Naive thymus-derived CD4-positive, alpha-beta T cell (primary cell): ENCODE results near the gene CACNA2D4. TPM values are rescaled to one million over a fixed set of nuclear protein-coding genes. Genes with fewer than 3 reads are reported as not detected.

Experiments used
- ATAC-seq: fragments of 150-1000 bp; cut with Tn5 transposase; 2 replicates; pipeline ENCODE4 v1.10.0; 2021; ENCODE audit warnings: mild to moderate bottlenecking, moderate library complexity
- CTCF ChIA-PET: fragments of 350-600 bp; sonication (Branson Sonifier 250); formaldehyde crosslinking; loops from one replicate; lab custom pipeline; 2021; ENCODE audit warnings: antibody characterized with exemption; lab: Charles Lee
- POLR2A ChIA-PET: fragments of 350-600 bp; sonication (Branson Sonifier 250); formaldehyde crosslinking; loops from one replicate; lab custom pipeline; 2021; ENCODE audit warnings: antibody characterized with exemption, inconsistent platforms; lab: Charles Lee
- DNase-seq, 9 donors: peaks; one replicate each; pipeline versions ENCODE4 v3.0.0 to v3.0.0-alpha.2; 2020 to 2022; ENCODE audit warnings: mixed read lengths in 1 of 9
- H3K27ac ChIP-seq: one replicate; pipeline ENCODE4 v1.7.0; 2013; ENCODE audit warnings: mild to moderate bottlenecking, low read depth, low read length, moderate library complexity
- H3K27me3 ChIP-seq, 2 donors: one replicate each; pipeline ENCODE4 v1.7.0; 2013; ENCODE audit warnings: low read length in 2 of 2, mild to moderate bottlenecking in 2 of 2, moderate library complexity in 2 of 2; ENCODE audit not compliant: control insufficient read depth in 2 of 2, insufficient read depth in 2 of 2
- H3K36me3 ChIP-seq, 3 experiments: 1 replicate in 2 of 3; 2 replicates in 1 of 3; pipeline ENCODE4 v1.7.0; 2013; ENCODE audit warnings: low read length in 3 of 3, mild to moderate bottlenecking in 3 of 3, moderate library complexity in 1 of 3; ENCODE audit not compliant: insufficient read depth in 3 of 3, control insufficient read depth in 2 of 3
- H3K4me1 ChIP-seq, 2 donors: one replicate each; pipeline ENCODE4 v1.7.0; 2013; ENCODE audit warnings: low read length in 2 of 2, mild to moderate bottlenecking in 2 of 2, moderate library complexity in 1 of 2; ENCODE audit not compliant: control insufficient read depth in 2 of 2, insufficient read depth in 2 of 2
- H3K4me3 ChIP-seq: 2 replicates; pipeline ENCODE4 v1.7.0; 2013; ENCODE audit warnings: mild to moderate bottlenecking, low read length
- H3K9me3 ChIP-seq, 3 experiments: 1 replicate in 2 of 3; 2 replicates in 1 of 3; pipeline ENCODE4 v1.7.0; 2013; ENCODE audit warnings: low read length in 3 of 3; ENCODE audit not compliant: control insufficient read depth in 2 of 3
- H3K27ac Mint-ChIP-seq, 9 donors: one replicate each; pipeline ENCODE4 v1.8.0; 2020 to 2022; ENCODE audit warnings: mixed read lengths in 9 of 9, mild to moderate bottlenecking in 8 of 9, moderate library complexity in 5 of 9, inconsistent platforms in 2 of 9
- H3K27me3 Mint-ChIP-seq, 5 donors: one replicate each; pipeline ENCODE4 v1.8.0; 2021 to 2022; ENCODE audit warnings: mixed read lengths in 5 of 5, mild to moderate bottlenecking in 1 of 5
- H3K36me3 Mint-ChIP-seq, 5 donors: one replicate each; pipeline ENCODE4 v1.8.0; 2020 to 2022; ENCODE audit warnings: mixed read lengths in 5 of 5, mild to moderate bottlenecking in 3 of 5, inconsistent platforms in 1 of 5
- H3K4me1 Mint-ChIP-seq, 7 donors: one replicate each; pipeline ENCODE4 v1.8.0; 2020 to 2022; ENCODE audit warnings: mixed read lengths in 7 of 7, mild to moderate bottlenecking in 3 of 7, inconsistent platforms in 1 of 7
- H3K4me3 Mint-ChIP-seq, 10 donors: one replicate each; pipeline ENCODE4 v1.8.0; 2020 to 2022; ENCODE audit warnings: mild to moderate bottlenecking in 10 of 10, mixed read lengths in 10 of 10, moderate library complexity in 6 of 10, inconsistent platforms in 2 of 10
- H3K9me3 Mint-ChIP-seq, 11 donors: one replicate each; pipeline ENCODE4 v1.8.0; 2020 to 2022; ENCODE audit warnings: mixed read lengths in 11 of 11, mild to moderate bottlenecking in 4 of 11, inconsistent platforms in 1 of 11, moderate library complexity in 1 of 11
- intact Hi-C, 2 donors: fragments of 100-400 bp; cut with micrococcal nuclease; formaldehyde crosslinking; loops; one replicate each; pipeline ENCODE4 v1.15.1; 2023
- polyA plus RNA-seq, 2 donors: library from polyadenylated mRNA; unstranded; fragments of 300-500 nt; fragmentation: Illumina TruSeq; gene quantifications; one replicate each; pipeline ENCODE4 v1.2.3, GENCODE V29; 2021
- total RNA-seq, 6 experiments: library from RNA in 5 of 6; stranded (reverse) in 5 of 6; gene quantifications; 1 replicate in 5 of 6; 2 replicates in 1 of 6; pipeline ENCODE4 v1.2.3 and lab custom pipeline; 2021 to 2026

Gene CACNA2D4
- total and polyA plus RNA-seq, 7 experiments from 2014 or later = 4.9 to 23.4 (median 9.5) TPM

- Histone ChIP-seq H3K27me3 (no peaks in the 10 kb centered on the region), H3K4me3 (no peak overlapping the region), H3K36me3 (peaks cover 0 to 39% (median 5%) of the 10 kb centered on the region in 3 experiments), H3K27ac (no peak overlapping the region), H3K9me3 (no peaks in the 10 kb centered on the region), H3K4me1 (no peaks in the 10 kb centered on the region)
- Mint-ChIP-seq H3K9me3 (no peaks in the 10 kb centered on the region), H3K27me3 (no peaks in the 10 kb centered on the region), H3K4me1 (peaks cover 2 to 22% (median 20%) of the 10 kb centered on the region in 7 donors), H3K27ac (peak overlapping the region in 3 of 9 donors; percentile 13 to 46 (median 43)), H3K36me3 (peaks cover 4 to 44% (median 13%) of the 10 kb centered on the region in 5 donors), H3K4me3 (no peak overlapping the region)
- POLR2A ChIA-PET = no interaction called here
- no peak for DNase-seq
- CTCF ChIA-PET = interaction anchor here (1.0 to 1.2 kb wide), 2 partner anchors 15 to 123 kb away, joined by 3 to 6 read pairs; no protein-coding TSS in a partner anchor
- intact Hi-C loops = loop anchor here in 1 of 2 donors (5.0 kb wide), 1 partner anchor 74 kb away; no protein-coding TSS in a partner anchor
- no peak for ATAC-seq
These were observed 142.1 kb downstream of the CACNA2D4 start for GRCh38 chr12:1776170-1776921.

- no peaks in the 10 kb centered on the region for H3K9me3 Mint-ChIP-seq
- no peaks in the 10 kb centered on the region for H3K27me3 Mint-ChIP-seq
- H3K27ac Mint-ChIP-seq = peak overlapping the region in 2 of 9 donors; percentile 17 to 74
- ChIA-PET CTCF (interaction anchor here (0.6 kb wide), 1 partner anchor 1319 kb away, joined by 3 read pairs; no protein-coding TSS in a partner anchor), POLR2A (no interaction called here)
- Histone ChIP-seq H3K36me3 (peaks cover 0 to 30% (median 5%) of the 10 kb centered on the region in 3 experiments), H3K9me3 (no peaks in the 10 kb centered on the region), H3K27me3 (no peaks in the 10 kb centered on the region), H3K27ac (no peak overlapping the region), H3K4me1 (no peaks in the 10 kb centered on the region), H3K4me3 (no peak overlapping the region)
- intact Hi-C loops = no loop called here
- DNase-seq (no peak), ATAC-seq (no peak)
- peaks cover 2 to 25% (median 20%) of the 10 kb centered on the region in 7 donors for H3K4me1 Mint-ChIP-seq
- no peak overlapping the region for H3K4me3 Mint-ChIP-seq
- peaks cover 4 to 37% (median 12%) of the 10 kb centered on the region in 5 donors for H3K36me3 Mint-ChIP-seq
These were observed 144.4 kb downstream of the CACNA2D4 start for GRCh38 chr12:1773937-1774655.

- no peaks in the 10 kb centered on the region for H3K9me3 ChIP-seq
- H3K36me3 Mint-ChIP-seq = peaks cover 0 to 25% (median 6%) of the 10 kb centered on the region in 5 donors
- no peak overlapping the region for H3K27ac ChIP-seq
- intact Hi-C loops = no loop called here
- no peak for ATAC-seq
- peak overlapping the region in 1 of 9 donors; percentile 41 for H3K27ac Mint-ChIP-seq
- no peaks in the 10 kb centered on the region for H3K4me1 ChIP-seq
- peaks cover 3 to 35% (median 26%) of the 10 kb centered on the region in 7 donors for H3K4me1 Mint-ChIP-seq
- H3K9me3 Mint-ChIP-seq = no peaks in the 10 kb centered on the region
- POLR2A ChIA-PET = interaction anchor here (0.6 kb wide), 1 partner anchor 24 kb away, joined by 3 read pairs; no protein-coding TSS in a partner anchor
- no peak overlapping the region for H3K4me3 Mint-ChIP-seq
- H3K27me3 Mint-ChIP-seq = no peaks in the 10 kb centered on the region
- peaks cover 0 to 22% (median 5%) of the 10 kb centered on the region in 3 experiments for H3K36me3 ChIP-seq
- no peak overlapping the region for H3K4me3 ChIP-seq
- CTCF ChIA-PET = no interaction called here
- no peaks in the 10 kb centered on the region for H3K27me3 ChIP-seq
- no peak for DNase-seq
These were observed 148.5 kb downstream of the CACNA2D4 start for GRCh38 chr12:1769809-1770494.

GRCh38 chr12:1768615-1769014 is 149.8 kb downstream of the CACNA2D4 start:
- Histone ChIP-seq H3K27me3 (no peaks in the 10 kb centered on the region), H3K4me1 (no peaks in the 10 kb centered on the region), H3K27ac (no peak overlapping the region), H3K9me3 (no peaks in the 10 kb centered on the region), H3K4me3 (no peak overlapping the region), H3K36me3 (peaks cover 0 to 17% (median 5%) of the 10 kb centered on the region in 3 experiments)
- no peaks in the 10 kb centered on the region for H3K27me3 Mint-ChIP-seq
- no peaks in the 10 kb centered on the region for H3K9me3 Mint-ChIP-seq
- no peak overlapping the region for H3K27ac Mint-ChIP-seq
- POLR2A ChIA-PET = no interaction called here
- no peak for ATAC-seq
- CTCF ChIA-PET = no interaction called here
- no peak for DNase-seq
- no peak overlapping the region for H3K4me3 Mint-ChIP-seq
- H3K36me3 Mint-ChIP-seq = peaks cover 0 to 24% (median 6%) of the 10 kb centered on the region in 5 donors
- H3K4me1 Mint-ChIP-seq = peaks cover 2 to 33% (median 25%) of the 10 kb centered on the region in 7 donors
- intact Hi-C loops = no loop called here

- POLR2A ChIA-PET = no interaction called here
- intact Hi-C loops = no loop called here
These were observed 150.9 kb downstream of the CACNA2D4 start for GRCh38 chr12:1767407-1768090.

GRCh38 chr12:1766110-1766509 is 152.3 kb downstream of the CACNA2D4 start:
- ATAC-seq = no peak
- H3K9me3 ChIP-seq = no peaks in the 10 kb centered on the region
- CTCF ChIA-PET = no interaction called here
- Mint-ChIP-seq H3K27ac (peak overlapping the region in 1 of 9 donors; percentile 40), H3K9me3 (no peaks in the 10 kb centered on the region), H3K27me3 (no peaks in the 10 kb centered on the region), H3K4me1 (peaks cover 5 to 29% (median 22%) of the 10 kb centered on the region in 7 donors), H3K36me3 (peaks cover 0 to 20% (median 7%) of the 10 kb centered on the region in 5 donors), H3K4me3 (no peak overlapping the region)
- H3K4me1 ChIP-seq = no peaks in the 10 kb centered on the region
- intact Hi-C loops = no loop called here
- no peak overlapping the region for H3K4me3 ChIP-seq
- POLR2A ChIA-PET = no interaction called here
- no peak overlapping the region for H3K27ac ChIP-seq
- DNase-seq = no peak
- H3K36me3 ChIP-seq = peaks cover 0 to 8% (median 0%) of the 10 kb centered on the region in 3 experiments
- no peaks in the 10 kb centered on the region for H3K27me3 ChIP-seq

More at GRCh38 chr12:1767407-1768090, 150.9 kb downstream of the CACNA2D4 start:
- no peaks in the 10 kb centered on the region for H3K27me3 ChIP-seq
- H3K27ac ChIP-seq = no peak overlapping the region
- Mint-ChIP-seq H3K4me1 (peaks cover 0 to 33% (median 23%) of the 10 kb centered on the region in 7 donors), H3K36me3 (peaks cover 0 to 17% (median 0%) of the 10 kb centered on the region in 5 donors), H3K27me3 (no peaks in the 10 kb centered on the region), H3K9me3 (no peaks in the 10 kb centered on the region), H3K27ac (no peak overlapping the region), H3K4me3 (no peak overlapping the region)
- DNase-seq (no peak), ATAC-seq (no peak)
- H3K36me3 ChIP-seq = peaks cover 0 to 8% (median 0%) of the 10 kb centered on the region in 3 experiments
- H3K9me3 ChIP-seq = no peaks in the 10 kb centered on the region
- CTCF ChIA-PET = no interaction called here
- no peak overlapping the region for H3K4me3 ChIP-seq
- no peaks in the 10 kb centered on the region for H3K4me1 ChIP-seq
